ENCODE results near the gene DNAH8.

Gene DNAH8

DNA sequence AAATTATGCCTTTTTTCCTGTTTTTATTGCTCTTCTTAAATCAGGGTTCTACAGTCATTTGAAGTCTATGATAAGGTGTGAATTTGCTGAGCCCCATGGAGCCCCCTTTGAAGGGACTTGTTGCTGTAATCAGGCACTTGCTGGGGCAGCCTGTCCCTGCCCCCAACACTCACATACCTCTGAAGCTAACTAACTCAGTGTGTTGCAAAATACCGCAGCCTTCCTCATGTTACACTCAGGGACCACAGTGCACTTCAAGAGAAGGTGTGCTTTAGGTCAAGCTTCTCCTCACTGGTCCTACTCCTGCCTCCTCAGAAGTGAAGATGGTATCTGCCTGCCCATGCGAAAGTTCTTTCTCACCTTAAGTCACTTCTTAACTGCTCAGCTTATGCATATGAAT lies 267.4 kb downstream of the DNAH8 start:
- Histone ChIP-seq H3K4me2 (ENCODE audit: low read length) (no peak overlapping the region), H2AFZ (ENCODE audit: low read depth, low read length) (no peak overlapping the region), H3K9ac (ENCODE audit: low read length) (no peak overlapping the region), H3K27ac (ENCODE audit: low read length) (no peak overlapping the region), H3K27me3 (ENCODE audit: low read depth, low read length) (peaks cover 62% of the 10 kb centered on the region), H3K79me2 (ENCODE audit: low read length) (no peaks in the 10 kb centered on the region), H4K20me1 (ENCODE audit: insufficient read depth, low read length) (no peaks in the 10 kb centered on the region), H3K9me3 (ENCODE audit: insufficient read depth, low read length) (no peaks in the 10 kb centered on the region), H3K4me3 (ENCODE audit: low read length) (no peak overlapping the region), H3K36me3 (replicated peaks; ENCODE audit: low read depth, low read length) (no peaks in the 10 kb centered on the region), H3K4me1 (ENCODE audit: low read length) (peaks cover 11% of the 10 kb centered on the region)
- no peak for TF ChIP-seq EZH2phosphoT487 (IDR thresholded peaks at IDR 0.05; ENCODE audit: low read depth)
- TF ChIP-seq, protein P1, sequence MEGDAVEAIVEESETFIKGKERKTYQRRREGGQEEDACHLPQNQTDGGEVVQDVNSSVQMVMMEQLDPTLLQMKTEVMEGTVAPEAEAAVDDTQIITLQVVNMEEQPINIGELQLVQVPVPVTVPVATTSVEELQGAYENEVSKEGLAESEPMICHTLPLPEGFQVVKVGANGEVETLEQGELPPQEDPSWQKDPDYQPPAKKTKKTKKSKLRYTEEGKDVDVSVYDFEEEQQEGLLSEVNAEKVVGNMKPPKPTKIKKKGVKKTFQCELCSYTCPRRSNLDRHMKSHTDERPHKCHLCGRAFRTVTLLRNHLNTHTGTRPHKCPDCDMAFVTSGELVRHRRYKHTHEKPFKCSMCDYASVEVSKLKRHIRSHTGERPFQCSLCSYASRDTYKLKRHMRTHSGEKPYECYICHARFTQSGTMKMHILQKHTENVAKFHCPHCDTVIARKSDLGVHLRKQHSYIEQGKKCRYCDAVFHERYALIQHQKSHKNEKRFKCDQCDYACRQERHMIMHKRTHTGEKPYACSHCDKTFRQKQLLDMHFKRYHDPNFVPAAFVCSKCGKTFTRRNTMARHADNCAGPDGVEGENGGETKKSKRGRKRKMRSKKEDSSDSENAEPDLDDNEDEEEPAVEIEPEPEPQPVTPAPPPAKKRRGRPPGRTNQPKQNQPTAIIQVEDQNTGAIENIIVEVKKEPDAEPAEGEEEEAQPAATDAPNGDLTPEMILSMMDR (IDR thresholded peaks at IDR 0.05; ENCODE audit: low read depth, low read length) = no peak

DNA sequence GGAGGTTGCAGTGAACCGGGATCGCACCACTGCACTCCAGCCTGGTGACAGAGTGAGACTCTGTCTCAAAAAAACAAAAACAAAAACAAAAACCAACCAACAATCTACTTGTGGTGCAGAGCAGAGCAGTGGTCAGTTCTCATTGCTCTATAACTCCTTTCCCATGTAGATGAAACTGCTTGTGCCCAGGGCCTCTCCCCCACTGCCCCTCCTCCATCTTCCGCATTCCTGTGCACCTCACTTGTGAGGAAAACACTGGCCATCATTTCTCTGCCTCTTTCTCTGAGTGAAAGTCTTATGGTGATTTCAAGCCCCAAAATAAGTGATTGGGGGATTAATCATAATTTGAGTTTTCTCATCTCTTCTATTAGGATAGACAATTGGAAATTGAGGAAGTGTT lies 269.6 kb downstream of the DNAH8 start:
- Histone ChIP-seq H3K79me2 (ENCODE audit: low read length) (no peaks in the 10 kb centered on the region), H3K27ac (ENCODE audit: low read length) (no peak overlapping the region), H3K9ac (ENCODE audit: low read length) (no peak overlapping the region), H2AFZ (ENCODE audit: low read depth, low read length) (no peak overlapping the region), H3K4me1 (ENCODE audit: low read length) (peaks cover 15% of the 10 kb centered on the region), H3K27me3 (ENCODE audit: low read depth, low read length) (peaks cover 54% of the 10 kb centered on the region), H3K9me3 (ENCODE audit: insufficient read depth, low read length) (no peaks in the 10 kb centered on the region), H3K4me2 (ENCODE audit: low read length) (no peak overlapping the region), H3K4me3 (ENCODE audit: low read length) (no peak overlapping the region), H3K36me3 (replicated peaks; ENCODE audit: low read depth, low read length) (no peaks in the 10 kb centered on the region), H4K20me1 (ENCODE audit: insufficient read depth, low read length) (no peaks in the 10 kb centered on the region)
- no peak for TF ChIP-seq EZH2phosphoT487 (IDR thresholded peaks at IDR 0.05; ENCODE audit: low read depth)
- TF ChIP-seq, protein P1 (IDR thresholded peaks at IDR 0.05; ENCODE audit: low read depth, low read length) = no peak

DNA sequence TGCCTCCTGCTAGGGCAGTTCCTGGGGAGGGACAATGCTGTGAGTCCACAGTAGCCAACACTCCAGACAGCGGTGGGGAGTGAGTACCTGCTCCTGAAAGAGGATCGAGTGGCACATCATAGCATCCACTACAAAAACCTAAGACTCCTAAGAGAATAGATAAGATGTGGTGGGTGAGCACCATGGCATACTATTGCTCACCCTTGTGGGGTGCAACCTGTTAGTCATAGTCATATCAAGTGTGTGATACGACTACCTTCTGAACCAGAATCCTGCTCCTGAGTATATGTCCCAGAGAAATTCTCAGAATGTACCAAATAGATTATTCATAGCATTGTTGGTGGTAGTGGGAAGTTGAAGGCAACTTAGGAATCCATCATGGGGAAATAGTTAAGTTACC lies 270.7 kb downstream of the DNAH8 start:
- H3K9ac ChIP-seq (ENCODE audit: low read length) = no peak overlapping the region
- H3K27me3 ChIP-seq (ENCODE audit: low read depth, low read length) = peaks cover 54% of the 10 kb centered on the region
- no peaks in the 10 kb centered on the region for H3K36me3 ChIP-seq (replicated peaks; ENCODE audit: low read depth, low read length)
- no peaks in the 10 kb centered on the region for H3K79me2 ChIP-seq (ENCODE audit: low read length)
- H3K4me2 ChIP-seq (ENCODE audit: low read length) = no peak overlapping the region
- no peaks in the 10 kb centered on the region for H4K20me1 ChIP-seq (ENCODE audit: insufficient read depth, low read length)
- no peaks in the 10 kb centered on the region for H3K9me3 ChIP-seq (ENCODE audit: insufficient read depth, low read length)
- peaks cover 15% of the 10 kb centered on the region for H3K4me1 ChIP-seq (ENCODE audit: low read length)
- TF ChIP-seq, protein P1 (IDR thresholded peaks at IDR 0.05; ENCODE audit: low read depth, low read length) = no peak
- TF ChIP-seq EZH2phosphoT487 (IDR thresholded peaks at IDR 0.05; ENCODE audit: low read depth) = no peak
- no peak overlapping the region for H3K4me3 ChIP-seq (ENCODE audit: low read length)
- H2AFZ ChIP-seq (ENCODE audit: low read depth, low read length) = no peak overlapping the region
- H3K27ac ChIP-seq (ENCODE audit: low read length) = no peak overlapping the region

- Histone ChIP-seq H3K4me1 (ENCODE audit: low read length) (peaks cover 15% of the 10 kb centered on the region), H3K36me3 (replicated peaks; ENCODE audit: low read depth, low read length) (no peaks in the 10 kb centered on the region), H3K4me2 (ENCODE audit: low read length) (peak overlapping the region; percentile 72), H3K79me2 (ENCODE audit: low read length) (no peaks in the 10 kb centered on the region), H2AFZ (ENCODE audit: low read depth, low read length) (no peak overlapping the region), H4K20me1 (ENCODE audit: insufficient read depth, low read length) (no peaks in the 10 kb centered on the region), H3K4me3 (ENCODE audit: low read length) (peak overlapping the region; percentile 41), H3K9ac (ENCODE audit: low read length) (no peak overlapping the region; the same call in 1 of the 2 replicates), H3K27me3 (ENCODE audit: low read depth, low read length) (peaks cover 41% of the 10 kb centered on the region), H3K27ac (ENCODE audit: low read length) (no peak overlapping the region), H3K9me3 (ENCODE audit: insufficient read depth, low read length) (no peaks in the 10 kb centered on the region)
- TF ChIP-seq, protein P1 (IDR thresholded peaks at IDR 0.05; ENCODE audit: low read depth, low read length) = no peak
- no peak for TF ChIP-seq EZH2phosphoT487 (IDR thresholded peaks at IDR 0.05; ENCODE audit: low read depth)
Observed at GRCh38 chr6:38987503-38987902, 272.4 kb downstream of the DNAH8 start.

Measured in OCI-LY3 (cell line).